HG03066 (cell line): ENCODE results near the gene SLC39A6.
A peak's percentile ranks its signal among the peaks of the same experiment; 100 is the strongest.
"Not testable (repeated sequence)": the region's sequence is repeated elsewhere in the genome, so short reads cannot be mapped to it uniquely, and the experiment has no call there.

Source experiments
- ATAC-seq: cut with Tn5 transposase; IDR thresholded peaks from one replicate; pipeline ENCODE4 v1.9.1; 2021; ENCODE audit warnings: low read depth; ENCODE audit not compliant: unreplicated experiment

Gene SLC39A6

GRCh38 chr18:36129300-36130038 lies at the start of gene SLC39A6, which contains the start of gene ELP2:
Gene SLC39A6 (minus strand): TSS chr18:36129340. CDS start chr18:36127007, 2,333 bp downstream.
Gene ELP2 (plus strand): TSS chr18:36129899. CDS start chr18:36129934, 35 bp downstream.
- peak; percentile 88 for ATAC-seq

GRCh38 chr18:36177913-36178312 lies 48.8 kb upstream of the SLC39A6 start:
- no peak for ATAC-seq

GRCh38 chr18:36176711-36177110 lies 47.6 kb upstream of the SLC39A6 start:
- no peak for ATAC-seq

GRCh38 chr18:36176177-36176584 lies 47.0 kb upstream of the SLC39A6 start:
- no peak for ATAC-seq

GRCh38 chr18:36175481-36175880 lies 46.3 kb upstream of the SLC39A6 start:
- no peak for ATAC-seq

GRCh38 chr18:36169938-36170337 lies 40.8 kb upstream of the SLC39A6 start:
- ATAC-seq, result no peak

GRCh38 chr18:36168296-36168695 lies 39.2 kb upstream of the SLC39A6 start:
- ATAC-seq, result not testable (repeated sequence)

GRCh38 chr18:36167692-36168218 lies 38.6 kb upstream of the SLC39A6 start:
- no peak for ATAC-seq

- ATAC-seq, result no peak
Observed at GRCh38 chr18:36162981-36163380, 33.8 kb upstream of the SLC39A6 start.

- no peak for ATAC-seq
Observed at GRCh38 chr18:36160959-36161371, 31.8 kb upstream of the SLC39A6 start.

GRCh38 chr18:36158266-36158867 lies 29.2 kb upstream of the SLC39A6 start:
- ATAC-seq, result no peak

GRCh38 chr18:36157441-36157840 lies 28.3 kb upstream of the SLC39A6 start:
- ATAC-seq, result no peak

- no peak for ATAC-seq
Observed at GRCh38 chr18:36155851-36156757, 27.0 kb upstream of the SLC39A6 start.

GRCh38 chr18:36153771-36154170 lies 24.6 kb upstream of the SLC39A6 start:
- no peak for ATAC-seq

GRCh38 chr18:36153203-36153602 lies 24.1 kb upstream of the SLC39A6 start:
- ATAC-seq, result no peak

GRCh38 chr18:36152781-36153180 lies 23.6 kb upstream of the SLC39A6 start:
- ATAC-seq, result no peak

GRCh38 chr18:36149514-36150289 lies 20.6 kb upstream of the SLC39A6 start:
- peak; percentile 90 for ATAC-seq

- no peak for ATAC-seq
Observed at GRCh38 chr18:36143391-36143790, 14.3 kb upstream of the SLC39A6 start.

- ATAC-seq, result no peak
Observed at GRCh38 chr18:36142751-36143150, 13.6 kb upstream of the SLC39A6 start.

GRCh38 chr18:36141576-36141975 lies 12.4 kb upstream of the SLC39A6 start:
- ATAC-seq, result no peak
